ENCODE results near the gene RGL1. TPM values are rescaled to one million over a fixed set of nuclear protein-coding genes. Genes with fewer than 3 reads are reported as not detected.

RGL1 gene
- total and polyA plus RNA-seq, 7 donors, result 8.3 to 42.1 (median 23.8) TPM

DNA sequence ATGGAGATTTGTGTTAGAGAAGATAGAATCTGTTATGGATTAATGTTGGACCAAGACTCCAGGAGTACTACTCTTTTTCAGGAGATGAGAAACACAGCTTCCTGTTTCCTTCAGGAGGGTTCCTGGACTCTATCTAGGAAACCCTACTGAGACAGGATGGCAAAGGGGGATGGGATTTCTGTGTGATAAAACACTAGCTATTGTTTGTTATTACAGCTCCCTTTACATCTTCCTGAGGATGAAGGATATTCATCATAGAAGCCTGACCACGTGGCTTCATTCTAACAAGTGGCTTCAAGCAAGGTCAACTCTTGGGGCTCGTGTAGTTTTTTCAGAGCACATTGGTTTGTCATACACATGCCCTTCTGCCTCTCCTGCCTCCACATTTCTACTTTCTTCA, 33.3 kb downstream of the RGL1 start:
- Histone ChIP-seq H3K27me3 (no peaks in the 10 kb centered on the region), H3K36me3 (no peaks in the 10 kb centered on the region), H3K4me1 (peaks cover 0 to 54% (median 52%) of the 10 kb centered on the region in 4 donors), H3K27ac (no peak overlapping the region), H3K9me3 (no peaks in the 10 kb centered on the region), H3K4me3 (no peak overlapping the region)
- WGBS, 2 donors, result 82 to 84% methylated on average over 2 of the region's 2 CpGs
- intact Hi-C loops (cut with DNase I), result no loop called here
- DNase-seq, result no peak
- TF ChIP-seq POLR2AphosphoS5 (IDR thresholded peaks at IDR 0.05), result no peak
- TF ChIP-seq EP300 (IDR thresholded peaks at IDR 0.05), result no peak
- TF ChIP-seq POLR2A (IDR thresholded peaks at IDR 0.05), result no peak
- TF ChIP-seq, protein P1, sequence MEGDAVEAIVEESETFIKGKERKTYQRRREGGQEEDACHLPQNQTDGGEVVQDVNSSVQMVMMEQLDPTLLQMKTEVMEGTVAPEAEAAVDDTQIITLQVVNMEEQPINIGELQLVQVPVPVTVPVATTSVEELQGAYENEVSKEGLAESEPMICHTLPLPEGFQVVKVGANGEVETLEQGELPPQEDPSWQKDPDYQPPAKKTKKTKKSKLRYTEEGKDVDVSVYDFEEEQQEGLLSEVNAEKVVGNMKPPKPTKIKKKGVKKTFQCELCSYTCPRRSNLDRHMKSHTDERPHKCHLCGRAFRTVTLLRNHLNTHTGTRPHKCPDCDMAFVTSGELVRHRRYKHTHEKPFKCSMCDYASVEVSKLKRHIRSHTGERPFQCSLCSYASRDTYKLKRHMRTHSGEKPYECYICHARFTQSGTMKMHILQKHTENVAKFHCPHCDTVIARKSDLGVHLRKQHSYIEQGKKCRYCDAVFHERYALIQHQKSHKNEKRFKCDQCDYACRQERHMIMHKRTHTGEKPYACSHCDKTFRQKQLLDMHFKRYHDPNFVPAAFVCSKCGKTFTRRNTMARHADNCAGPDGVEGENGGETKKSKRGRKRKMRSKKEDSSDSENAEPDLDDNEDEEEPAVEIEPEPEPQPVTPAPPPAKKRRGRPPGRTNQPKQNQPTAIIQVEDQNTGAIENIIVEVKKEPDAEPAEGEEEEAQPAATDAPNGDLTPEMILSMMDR (IDR thresholded peaks at IDR 0.05), result no peak

DNA sequence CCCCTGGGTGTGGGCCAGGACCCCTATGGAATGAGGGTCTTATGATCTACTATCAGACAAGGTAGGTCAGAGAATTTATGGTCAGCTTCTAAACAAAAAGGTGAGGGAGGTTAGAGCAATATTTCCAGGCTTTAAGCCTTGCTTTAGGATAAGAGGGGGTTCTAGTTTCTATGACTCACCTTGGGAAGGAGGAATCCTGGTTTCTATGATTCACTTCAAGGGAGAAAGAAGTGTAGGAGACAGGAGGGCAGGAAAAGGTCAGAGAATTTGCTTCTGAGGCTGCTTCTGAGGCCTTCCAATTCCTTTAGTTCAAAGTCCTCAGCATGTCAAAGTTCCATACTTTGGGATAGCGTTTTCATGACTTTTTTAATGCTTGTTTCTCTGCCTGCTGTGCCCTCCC, 35.2 kb downstream of the RGL1 start:
- no peak overlapping the region for H3K4me3 ChIP-seq
- peaks cover 0 to 50% (median 46%) of the 10 kb centered on the region in 4 donors for H3K4me1 ChIP-seq
- H3K36me3 ChIP-seq, result no peaks in the 10 kb centered on the region
- intact Hi-C loops (cut with DNase I), result no loop called here
- H3K9me3 ChIP-seq, result no peaks in the 10 kb centered on the region
- no peak for DNase-seq
- TF ChIP-seq, protein P1 (IDR thresholded peaks at IDR 0.05), result no peak
- no peak for TF ChIP-seq POLR2AphosphoS5 (IDR thresholded peaks at IDR 0.05)
- no peak for TF ChIP-seq POLR2A (IDR thresholded peaks at IDR 0.05)
- 83 to 86% methylated on average over 1 of the region's 1 CpG for WGBS, 2 donors
- no peak overlapping the region for H3K27ac ChIP-seq
- H3K27me3 ChIP-seq, result no peaks in the 10 kb centered on the region

DNA sequence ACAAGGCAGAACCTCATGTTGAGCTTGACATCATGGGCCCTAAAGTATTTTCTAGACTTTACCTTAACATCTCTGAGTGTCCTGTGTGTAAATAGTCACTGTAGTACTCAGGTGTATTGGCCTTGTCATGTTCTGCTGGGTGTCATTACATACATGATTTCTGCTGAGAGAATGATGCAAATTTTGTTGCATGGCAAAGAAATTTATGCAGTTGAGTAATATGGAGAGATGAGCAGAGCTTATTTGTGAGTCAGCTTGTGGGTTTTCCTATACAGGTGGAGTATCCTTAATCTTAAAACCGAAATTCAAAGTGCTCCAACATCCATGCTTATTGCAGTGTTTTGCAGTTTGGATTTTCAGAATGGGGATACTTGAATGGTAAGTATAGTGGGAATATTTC, 36.6 kb downstream of the RGL1 start:
- H3K9me3 ChIP-seq, result no peaks in the 10 kb centered on the region
- no peaks in the 10 kb centered on the region for H3K27me3 ChIP-seq
- 2 to 41% methylated on average over 1 of the region's 1 CpG for WGBS, 2 donors
- no peaks in the 10 kb centered on the region for H3K36me3 ChIP-seq
- peak overlapping the region; percentile 63 to 71 (median 68) for H3K27ac ChIP-seq
- no peak overlapping the region for H3K4me3 ChIP-seq
- DNase-seq, result no peak
- H3K4me1 ChIP-seq, result peaks cover 0 to 45% (median 34%) of the 10 kb centered on the region in 4 donors
- TF ChIP-seq, protein P1 (IDR thresholded peaks at IDR 0.05), result no peak
- TF ChIP-seq POLR2A (IDR thresholded peaks at IDR 0.05), result no peak
- no peak for TF ChIP-seq POLR2AphosphoS5 (IDR thresholded peaks at IDR 0.05)
- no peak for TF ChIP-seq EP300 (IDR thresholded peaks at IDR 0.05)
- intact Hi-C loops (cut with DNase I), result no loop called here

DNA sequence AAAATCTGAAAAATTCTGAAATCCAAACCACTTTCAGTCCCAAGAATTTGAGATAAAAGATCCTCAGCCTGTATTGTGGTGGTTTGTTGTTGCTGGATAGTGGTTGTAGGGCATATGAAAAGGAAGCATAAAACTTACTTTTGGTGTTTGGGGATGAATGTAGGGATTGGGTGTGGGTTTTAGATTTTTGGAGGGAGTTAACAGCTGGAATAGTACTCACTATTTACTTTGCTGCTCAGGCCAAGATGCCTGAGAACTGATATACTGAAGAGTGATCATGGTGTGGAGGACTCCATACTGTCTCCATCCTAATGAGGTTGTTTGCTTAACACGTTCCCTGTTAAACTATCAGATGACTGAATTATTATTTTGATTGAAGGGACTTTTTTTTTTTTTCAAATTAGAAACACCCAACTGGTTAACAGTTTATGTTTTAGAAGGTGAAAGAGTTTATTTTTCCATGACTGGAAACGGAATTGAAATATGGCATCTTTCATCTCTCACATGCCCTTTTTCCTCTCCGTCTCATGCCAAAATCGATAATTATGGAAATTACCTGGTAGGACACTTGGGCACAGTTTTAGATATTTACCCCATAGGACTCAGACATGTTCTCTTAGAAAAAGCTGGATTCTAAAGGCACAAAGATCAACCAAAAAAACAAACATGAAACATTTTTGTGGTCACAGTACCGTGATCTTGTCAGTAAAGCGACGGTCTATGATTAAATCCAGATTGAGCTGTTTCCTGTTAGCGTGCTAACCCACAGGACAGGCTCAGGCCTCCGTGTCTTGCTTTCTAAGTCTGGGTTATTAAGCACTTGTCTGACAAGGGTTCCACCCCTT, 37.3 kb downstream of the RGL1 start:
- Histone ChIP-seq H3K27me3 (no peaks in the 10 kb centered on the region), H3K4me3 (peak overlapping the region in 2 of 4 donors; percentile 15 to 22), H3K4me1 (peaks cover 0 to 39% (median 28%) of the 10 kb centered on the region in 4 donors), H3K36me3 (no peaks in the 10 kb centered on the region), H3K27ac (peak overlapping the region; percentile 63 to 71 (median 68)), H3K9me3 (no peaks in the 10 kb centered on the region)
- peak; percentile 75 for DNase-seq
- TF ChIP-seq POLR2AphosphoS5 (IDR thresholded peaks at IDR 0.05) (peak; percentile 27 to 67 (median 54)), EP300 (IDR thresholded peaks at IDR 0.05) (no peak), POLR2A (IDR thresholded peaks at IDR 0.05) (no peak)
- TF ChIP-seq, protein P1 (IDR thresholded peaks at IDR 0.05), result no peak
- intact Hi-C loops (cut with DNase I), result no loop called here
- WGBS, 2 donors, result 41 to 73% methylated on average over 9 of the region's 9 CpGs

All from sigmoid colon (tissue), 7 donors.